ENCODE measurements around the gene GPC1. TPM values are rescaled to one million over a fixed set of nuclear protein-coding genes. Genes with fewer than 3 reads are reported as not detected.

Gene GPC1
- total and polyA plus RNA-seq, 2 donors (not counting 1 experiment from before 2014, with no cell fraction given): 147 to 218 TPM

DNA sequence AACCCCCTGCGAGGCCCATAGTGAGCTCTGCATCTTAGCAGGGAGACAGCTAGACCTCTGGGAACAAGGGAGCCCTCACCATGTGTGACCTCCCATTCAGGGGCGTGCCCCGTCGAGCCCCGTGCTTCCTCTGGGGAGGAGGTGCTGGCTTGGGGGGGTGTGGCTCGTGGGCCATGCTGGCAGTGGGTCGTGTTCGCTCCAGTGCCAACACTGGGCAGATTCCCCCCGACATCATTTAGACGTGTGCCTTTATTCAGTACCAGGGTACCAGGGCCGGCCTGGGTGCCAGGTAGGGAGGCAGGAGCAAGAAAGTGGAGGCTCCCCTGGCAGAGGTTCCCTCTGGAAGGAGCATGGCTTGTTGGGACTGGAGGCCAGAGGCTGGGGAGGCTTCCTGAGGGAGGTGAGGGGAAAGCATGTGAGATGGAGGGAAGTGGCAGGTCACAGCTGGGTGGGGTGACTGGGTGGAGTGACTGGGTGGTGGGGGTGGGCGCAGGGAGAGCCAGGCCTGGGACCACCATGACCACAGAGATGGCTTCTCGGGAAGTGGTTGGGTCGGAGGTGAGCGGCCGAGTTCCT, 15.2 kb downstream of the GPC1 start:
- Histone ChIP-seq H3K4me2 (ENCODE audit: extremely low read depth, insufficient read depth, low read length) (no peak overlapping the region), H3K36me3 (ENCODE audit: control insufficient read depth, insufficient read depth, low read length) (peaks cover 4% of the 10 kb centered on the region), H3K79me2 (ENCODE audit: control insufficient read depth, insufficient read depth, low read length) (peaks cover 60% of the 10 kb centered on the region), H3K27ac (ENCODE audit: insufficient read depth, low read length) (no peak overlapping the region), H3K27me3 (ENCODE audit: control insufficient read depth, insufficient read depth, low read length) (no peaks in the 10 kb centered on the region), H3K4me3 (replicated peaks in 1 of 4; ENCODE audit: control extremely low read depth in 1 of 4, insufficient read depth in 1 of 4, low read depth in 3 of 4, low read length in 4 of 4) (no peak overlapping the region), H3K9ac (ENCODE audit: insufficient read depth, low read length) (no peak overlapping the region), H2AFZ (ENCODE audit: low read length) (no peak overlapping the region), H3K4me1 (ENCODE audit: control insufficient read depth, extremely low read depth, insufficient read depth, low read length) (peaks cover 11% of the 10 kb centered on the region), H3K9me3 (ENCODE audit: control insufficient read depth, insufficient read depth, low read depth, low read length) (no peaks in the 10 kb centered on the region), H4K20me1 (ENCODE audit: control insufficient read depth, extremely low read depth, insufficient read depth, low read length) (peaks cover 3% of the 10 kb centered on the region)
- TF ChIP-seq, protein P1, sequence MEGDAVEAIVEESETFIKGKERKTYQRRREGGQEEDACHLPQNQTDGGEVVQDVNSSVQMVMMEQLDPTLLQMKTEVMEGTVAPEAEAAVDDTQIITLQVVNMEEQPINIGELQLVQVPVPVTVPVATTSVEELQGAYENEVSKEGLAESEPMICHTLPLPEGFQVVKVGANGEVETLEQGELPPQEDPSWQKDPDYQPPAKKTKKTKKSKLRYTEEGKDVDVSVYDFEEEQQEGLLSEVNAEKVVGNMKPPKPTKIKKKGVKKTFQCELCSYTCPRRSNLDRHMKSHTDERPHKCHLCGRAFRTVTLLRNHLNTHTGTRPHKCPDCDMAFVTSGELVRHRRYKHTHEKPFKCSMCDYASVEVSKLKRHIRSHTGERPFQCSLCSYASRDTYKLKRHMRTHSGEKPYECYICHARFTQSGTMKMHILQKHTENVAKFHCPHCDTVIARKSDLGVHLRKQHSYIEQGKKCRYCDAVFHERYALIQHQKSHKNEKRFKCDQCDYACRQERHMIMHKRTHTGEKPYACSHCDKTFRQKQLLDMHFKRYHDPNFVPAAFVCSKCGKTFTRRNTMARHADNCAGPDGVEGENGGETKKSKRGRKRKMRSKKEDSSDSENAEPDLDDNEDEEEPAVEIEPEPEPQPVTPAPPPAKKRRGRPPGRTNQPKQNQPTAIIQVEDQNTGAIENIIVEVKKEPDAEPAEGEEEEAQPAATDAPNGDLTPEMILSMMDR (conservative IDR thresholded peaks at IDR 0.05 in 1 of 2, IDR thresholded peaks at IDR 0.05 in 1 of 2; ENCODE audit: low read depth in 1 of 2, low read length in 2 of 2): no peak
- no peak for TF ChIP-seq EZH2 (IDR thresholded peaks at IDR 0.05; ENCODE audit: low read length, missing control alignments)
- DNase-seq (ENCODE audit: low read depth in 2 of 2): no peak

DNA sequence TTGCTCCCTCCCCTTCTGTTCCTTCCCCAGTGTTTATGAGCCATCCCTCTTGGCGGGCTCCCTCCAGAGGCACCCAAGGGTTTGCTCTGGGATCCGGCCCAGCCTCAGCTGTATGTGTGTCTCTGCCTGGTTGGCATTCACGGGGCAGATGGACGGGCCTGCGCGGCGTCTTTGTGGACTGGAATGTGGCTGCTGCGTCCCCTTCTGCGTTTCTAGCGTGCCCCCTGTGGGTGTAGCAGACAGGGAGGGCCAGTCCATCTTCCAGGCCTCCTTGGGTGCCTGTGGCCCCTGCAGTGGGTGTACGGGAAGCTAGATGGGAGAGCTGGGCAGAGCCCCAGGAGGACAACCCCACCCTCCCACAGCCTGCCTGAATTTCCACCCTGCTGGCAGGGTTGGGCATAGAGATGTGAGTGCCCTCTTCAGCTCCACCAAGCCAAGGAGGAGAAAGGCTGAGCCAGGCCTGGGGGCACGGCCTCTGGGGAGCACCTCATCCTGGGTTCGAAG, 15.7 kb downstream of the GPC1 start:
- H4K20me1 ChIP-seq (ENCODE audit: control insufficient read depth, extremely low read depth, insufficient read depth, low read length): peaks cover 2% of the 10 kb centered on the region
- no peaks in the 10 kb centered on the region for H3K27me3 ChIP-seq (ENCODE audit: control insufficient read depth, insufficient read depth, low read length)
- H3K79me2 ChIP-seq (ENCODE audit: control insufficient read depth, insufficient read depth, low read length): peaks cover 55% of the 10 kb centered on the region

DNA sequence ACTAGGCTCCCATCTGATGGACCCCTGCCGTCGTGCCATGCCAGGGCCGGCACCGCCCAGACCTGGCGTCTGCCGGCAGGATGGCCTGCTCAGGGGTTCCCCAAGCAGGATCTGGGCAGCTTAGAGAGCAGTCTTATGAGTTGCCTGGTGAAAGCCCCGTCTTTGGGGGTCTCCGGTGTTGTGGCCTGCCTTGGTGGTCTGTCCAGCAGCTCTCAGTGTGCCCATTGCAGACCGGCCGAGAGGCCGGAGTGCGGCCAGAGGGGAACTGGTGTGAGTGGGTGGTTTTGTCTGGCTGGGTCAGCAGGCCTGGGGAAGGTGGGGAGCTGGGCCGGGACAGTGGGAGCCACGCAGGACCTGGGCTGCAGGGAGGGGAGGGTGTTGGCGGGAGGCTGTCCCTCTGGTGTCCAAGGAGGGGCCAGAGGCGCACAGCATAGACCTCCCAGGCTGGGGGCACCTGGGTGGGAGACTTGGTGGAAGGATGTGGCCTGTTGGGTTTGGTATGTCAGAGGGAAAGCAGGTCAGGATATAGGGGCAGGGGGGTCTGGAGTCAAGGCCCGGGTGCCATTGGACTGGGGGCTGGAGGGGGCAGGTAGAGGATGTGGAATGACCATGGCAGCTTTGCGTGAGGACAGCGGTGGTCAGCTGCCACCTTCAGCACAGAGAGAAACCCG, 16.5 kb downstream of the GPC1 start:
- Histone ChIP-seq H3K9ac (ENCODE audit: insufficient read depth, low read length) (peak overlapping the region; percentile 8), H3K4me3 (replicated peaks in 1 of 4; ENCODE audit: control extremely low read depth in 1 of 4, insufficient read depth in 1 of 4, low read depth in 3 of 4, low read length in 4 of 4) (peak overlapping the region; percentile 24 to 58 (median 29)), H3K36me3 (ENCODE audit: control insufficient read depth, insufficient read depth, low read length) (no peaks in the 10 kb centered on the region), H3K79me2 (ENCODE audit: control insufficient read depth, insufficient read depth, low read length) (peaks cover 51% of the 10 kb centered on the region), H3K4me1 (ENCODE audit: control insufficient read depth, extremely low read depth, insufficient read depth, low read length) (peaks cover 11% of the 10 kb centered on the region), H3K4me2 (ENCODE audit: extremely low read depth, insufficient read depth, low read length) (peak overlapping the region; percentile 75), H2AFZ (ENCODE audit: low read length) (no peak overlapping the region), H3K27me3 (ENCODE audit: control insufficient read depth, insufficient read depth, low read length) (no peaks in the 10 kb centered on the region), H3K9me3 (ENCODE audit: control insufficient read depth, insufficient read depth, low read depth, low read length) (no peaks in the 10 kb centered on the region), H3K27ac (ENCODE audit: insufficient read depth, low read length) (no peak overlapping the region), H4K20me1 (ENCODE audit: control insufficient read depth, extremely low read depth, insufficient read depth, low read length) (peaks cover 2% of the 10 kb centered on the region)
- TF ChIP-seq, protein P1 (conservative IDR thresholded peaks at IDR 0.05 in 1 of 2, IDR thresholded peaks at IDR 0.05 in 1 of 2; ENCODE audit: low read depth in 1 of 2, low read length in 2 of 2): no peak
- no peak for TF ChIP-seq EZH2 (IDR thresholded peaks at IDR 0.05; ENCODE audit: low read length, missing control alignments)
- no peak for DNase-seq (ENCODE audit: low read depth in 2 of 2)

More for the DNA sequence above, 15.7 kb downstream of the GPC1 start:
- Histone ChIP-seq H3K27ac (ENCODE audit: insufficient read depth, low read length) (no peak overlapping the region), H3K9ac (ENCODE audit: insufficient read depth, low read length) (no peak overlapping the region), H2AFZ (ENCODE audit: low read length) (no peak overlapping the region), H3K4me3 (replicated peaks in 1 of 4; ENCODE audit: control extremely low read depth in 1 of 4, insufficient read depth in 1 of 4, low read depth in 3 of 4, low read length in 4 of 4) (no peak overlapping the region), H3K9me3 (ENCODE audit: control insufficient read depth, insufficient read depth, low read depth, low read length) (no peaks in the 10 kb centered on the region), H3K36me3 (ENCODE audit: control insufficient read depth, insufficient read depth, low read length) (peaks cover under 1% of the 10 kb centered on the region), H3K4me1 (ENCODE audit: control insufficient read depth, extremely low read depth, insufficient read depth, low read length) (peaks cover 11% of the 10 kb centered on the region), H3K4me2 (ENCODE audit: extremely low read depth, insufficient read depth, low read length) (no peak overlapping the region)
- peak in 1 of 2 donors; percentile 19 for DNase-seq (ENCODE audit: low read depth in 2 of 2)
- no peak for TF ChIP-seq EZH2 (IDR thresholded peaks at IDR 0.05; ENCODE audit: low read length, missing control alignments)
- TF ChIP-seq, protein P1 (conservative IDR thresholded peaks at IDR 0.05 in 1 of 2, IDR thresholded peaks at IDR 0.05 in 1 of 2; ENCODE audit: low read depth in 1 of 2, low read length in 2 of 2): no peak

Data from fibroblast of lung (primary cell).